Osteoblast (primary cell): ENCODE measurements around the gene STRA6. TPM values are rescaled to one million over a fixed set of nuclear protein-coding genes. Genes with fewer than 3 reads are reported as not detected.

Experiments
- DNase-seq: peaks from one replicate; pipeline ENCODE4 v3.0.0; 2011; ENCODE audit warnings: low spot score, mixed read lengths; ENCODE audit not compliant: insufficient read length; ENCODE audit errors: missing footprints
- H2AFZ ChIP-seq: 2 replicates; pipeline ENCODE4 v1.6.0; 2011; ENCODE audit warnings: mild to moderate bottlenecking, low read length
- H3K27ac ChIP-seq: 2 replicates; pipeline ENCODE4 v1.5.1; 2011; ENCODE audit warnings: mild to moderate bottlenecking, low read depth, low read length, moderate library complexity
- H3K27me3 ChIP-seq: 2 replicates; pipeline ENCODE4 v1.6.0; 2012; ENCODE audit warnings: mild to moderate bottlenecking, control low read depth, inconsistent platforms, low read length, moderate library complexity; ENCODE audit not compliant: insufficient read depth
- H3K36me3 ChIP-seq: 2 replicates; pipeline ENCODE4 v1.5.1; 2011; ENCODE audit warnings: mild to moderate bottlenecking, low read length, control low read depth, moderate library complexity; ENCODE audit not compliant: insufficient read depth
- H3K4me1 ChIP-seq: 2 replicates; pipeline ENCODE4 v1.5.1; 2011; ENCODE audit warnings: mild to moderate bottlenecking, low read length, control low read depth, moderate library complexity; ENCODE audit not compliant: insufficient read depth
- H3K4me2 ChIP-seq: 2 replicates; pipeline ENCODE4 v1.6.0; 2011; ENCODE audit warnings: mild to moderate bottlenecking, low read length; ENCODE audit not compliant: insufficient read depth
- H3K4me3 ChIP-seq: fragments of 200-600 bp; sonication (generic); 3 replicates; pipeline ENCODE4 v1.5.1; 2012; ENCODE audit warnings: mild to moderate bottlenecking, low read length, inconsistent platforms; ENCODE audit not compliant: insufficient read depth
- H3K79me2 ChIP-seq: 2 replicates; pipeline ENCODE4 v1.6.0; 2012; ENCODE audit warnings: mild to moderate bottlenecking, low read length, control low read depth, inconsistent platforms; ENCODE audit not compliant: insufficient read depth
- H3K9me3 ChIP-seq: 2 replicates; pipeline ENCODE4 v1.5.1; 2011; ENCODE audit warnings: low read depth, low read length, control low read depth
- H4K20me1 ChIP-seq: 2 replicates; pipeline ENCODE4 v1.6.0; 2012; ENCODE audit warnings: mild to moderate bottlenecking, low read length, control low read depth; ENCODE audit not compliant: insufficient read depth
- CTCF ChIP-seq: IDR thresholded peaks from 2 replicates; pipeline ENCODE4 v1.5.1; 2011; ENCODE audit warnings: mild to moderate bottlenecking, low read depth, low read length, moderate library complexity; ENCODE audit errors: extremely low read depth
- total RNA-seq: library from RNA; depleted of rRNA; stranded (reverse); fragments of >200 nt; gene quantifications from 2 replicates; pipeline ENCODE4 v1.2.3, GENCODE V29; 2012

Gene STRA6
- total RNA-seq, 1 donor: 0.36 TPM

- Histone ChIP-seq H3K27me3 (peaks cover 73% of the 10 kb centered on the region), H3K9me3 (peaks cover 2% of the 10 kb centered on the region), H4K20me1 (peaks cover 3% of the 10 kb centered on the region), H3K36me3 (no peaks in the 10 kb centered on the region), H3K4me3 (no peak overlapping the region), H3K4me1 (peaks cover 5% of the 10 kb centered on the region), H3K79me2 (no peaks in the 10 kb centered on the region), H3K27ac (no peak overlapping the region), H2AFZ (no peak overlapping the region), H3K4me2 (no peak overlapping the region)
- DNase-seq: peak; percentile 93
- peak; percentile 47 for TF ChIP-seq CTCF
These were observed 68.1 kb downstream of the STRA6 start for GRCh38 chr15:74134387-74135027.

DNA sequence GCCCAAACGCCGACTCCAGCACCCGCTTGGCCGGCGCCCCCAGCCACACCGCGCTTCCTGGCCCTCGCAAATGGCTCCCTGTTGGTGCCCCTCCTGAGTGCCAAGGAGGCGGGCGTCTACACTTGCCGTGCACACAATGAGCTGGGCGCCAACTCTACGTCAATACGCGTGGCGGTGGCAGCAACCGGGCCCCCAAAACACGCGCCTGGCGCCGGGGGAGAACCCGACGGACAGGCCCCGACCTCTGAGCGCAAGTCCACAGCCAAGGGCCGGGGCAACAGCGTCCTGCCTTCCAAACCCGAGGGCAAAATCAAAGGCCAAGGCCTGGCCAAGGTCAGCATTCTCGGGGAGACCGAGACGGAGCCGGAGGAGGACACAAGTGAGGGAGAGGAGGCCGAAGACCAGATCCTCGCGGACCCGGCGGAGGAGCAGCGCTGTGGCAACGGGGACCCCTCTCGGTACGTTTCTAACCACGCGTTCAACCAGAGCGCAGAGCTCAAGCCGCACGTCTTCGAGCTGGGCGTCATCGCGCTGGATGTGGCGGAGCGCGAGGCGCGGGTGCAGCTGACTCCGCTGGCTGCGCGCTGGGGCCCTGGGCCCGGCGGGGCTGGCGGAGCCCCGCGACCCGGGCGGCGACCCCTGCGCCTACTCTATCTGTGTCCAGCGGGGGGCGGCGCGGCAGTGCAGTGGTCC lies 68.7 kb downstream of the STRA6 start:
- H3K27me3 ChIP-seq: peaks cover 78% of the 10 kb centered on the region
- DNase-seq: no peak
- H2AFZ ChIP-seq: no peak overlapping the region
- TF ChIP-seq CTCF: no peak
- H3K9me3 ChIP-seq: peaks cover 2% of the 10 kb centered on the region
- peaks cover 5% of the 10 kb centered on the region for H3K4me1 ChIP-seq
- peaks cover 3% of the 10 kb centered on the region for H4K20me1 ChIP-seq
- H3K79me2 ChIP-seq: no peaks in the 10 kb centered on the region
- H3K27ac ChIP-seq: no peak overlapping the region
- no peaks in the 10 kb centered on the region for H3K36me3 ChIP-seq
- no peak overlapping the region for H3K4me2 ChIP-seq
- H3K4me3 ChIP-seq: no peak overlapping the region

DNA sequence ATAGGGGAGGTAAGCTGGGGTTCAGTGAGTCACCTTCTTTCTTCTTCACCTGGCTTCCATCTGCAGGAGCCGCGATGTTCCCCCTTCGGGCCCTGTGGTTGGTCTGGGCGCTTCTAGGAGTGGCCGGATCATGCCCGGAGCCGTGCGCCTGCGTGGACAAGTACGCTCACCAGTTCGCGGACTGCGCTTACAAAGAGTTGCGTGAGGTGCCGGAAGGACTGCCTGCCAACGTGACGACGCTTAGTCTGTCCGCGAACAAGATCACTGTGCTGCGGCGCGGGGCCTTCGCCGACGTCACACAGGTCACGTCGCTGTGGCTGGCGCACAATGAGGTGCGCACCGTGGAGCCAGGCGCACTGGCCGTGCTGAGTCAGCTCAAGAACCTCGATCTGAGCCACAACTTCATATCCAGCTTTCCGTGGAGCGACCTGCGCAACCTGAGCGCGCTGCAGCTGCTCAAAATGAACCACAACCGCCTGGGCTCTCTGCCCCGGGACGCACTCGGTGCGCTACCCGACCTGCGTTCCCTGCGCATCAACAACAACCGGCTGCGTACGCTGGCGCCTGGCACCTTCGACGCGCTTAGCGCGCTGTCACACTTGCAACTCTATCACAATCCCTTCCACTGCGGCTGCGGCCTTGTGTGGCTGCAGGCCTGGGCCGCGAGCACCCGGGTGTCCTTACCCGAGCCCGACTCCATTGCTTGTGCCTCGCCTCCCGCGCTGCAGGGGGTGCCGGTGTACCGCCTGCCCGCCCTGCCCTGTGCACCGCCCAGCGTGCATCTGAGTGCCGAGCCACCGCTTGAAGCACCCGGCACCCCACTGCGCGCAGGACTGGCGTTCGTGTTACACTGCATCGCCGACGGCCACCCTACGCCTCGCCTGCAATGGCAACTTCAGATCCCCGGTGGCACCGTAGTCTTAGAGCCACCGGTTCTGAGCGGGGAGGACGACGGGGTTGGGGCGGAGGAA lies 69.6 kb downstream of the STRA6 start:
- peaks cover 10% of the 10 kb centered on the region for H3K4me1 ChIP-seq
- no peaks in the 10 kb centered on the region for H3K79me2 ChIP-seq
- peaks cover 2% of the 10 kb centered on the region for H3K9me3 ChIP-seq
- no peak for DNase-seq
- no peaks in the 10 kb centered on the region for H3K36me3 ChIP-seq
- no peak for TF ChIP-seq CTCF
- H2AFZ ChIP-seq: no peak overlapping the region
- H3K4me2 ChIP-seq: no peak overlapping the region
- H3K27ac ChIP-seq: no peak overlapping the region
- peaks cover 3% of the 10 kb centered on the region for H4K20me1 ChIP-seq
- peaks cover 84% of the 10 kb centered on the region for H3K27me3 ChIP-seq
- no peak overlapping the region for H3K4me3 ChIP-seq
